ENCODE results near the gene PPP1R1B. TPM values are rescaled to one million over a fixed set of nuclear protein-coding genes. Genes with fewer than 3 reads are reported as not detected.

The PPP1R1B gene
- total RNA-seq, 1 experiment from 2014 or later = not detected

- H3K4me2 ChIP-seq = no peak overlapping the region
- no peak overlapping the region for H2AFZ ChIP-seq
- no peaks in the 10 kb centered on the region; the same call in 1 of the 2 replicates for H3F3A ChIP-seq (ENCODE audit: insufficient read depth, low read depth)
- H3K27me3 ChIP-seq (ENCODE audit: insufficient read depth, low read depth) = no peaks in the 10 kb centered on the region
- BruUV-seq (replicated peaks) = no TSS peak
- peaks cover 23% of the 10 kb centered on the region for H3K79me2 ChIP-seq (ENCODE audit: low read depth)
- no peaks in the 10 kb centered on the region for H3K36me3 ChIP-seq (ENCODE audit: low read depth)
- no peak for DNase-seq
- no peaks in the 10 kb centered on the region for H3K9me3 ChIP-seq (ENCODE audit: insufficient read depth, low read depth)
- POLR2A ChIA-PET (ENCODE audit: unreplicated experiment) = interaction anchor here (0.6 kb wide), 1 partner anchor 428 kb away, joined by 3 read pairs; no protein-coding TSS in a partner anchor
- TF ChIP-seq EZH2 (IDR thresholded peaks at IDR 0.05; ENCODE audit: low read depth) (no peak), CTCF (conservative IDR thresholded peaks at IDR 0.05) (no peak)
- CTCF ChIA-PET = interaction anchor here (0.6 kb wide), 1 partner anchor 94 kb away, joined by 3 read pairs; no protein-coding TSS in a partner anchor
- peaks cover 15% of the 10 kb centered on the region for H4K20me1 ChIP-seq (ENCODE audit: insufficient read depth)
- H3K27ac ChIP-seq = no peak overlapping the region
- no peaks in the 10 kb centered on the region; the same call in 1 of the 2 replicates for H3K4me1 ChIP-seq (replicated peaks; ENCODE audit: insufficient read depth)
- intact Hi-C loops (cut with micrococcal nuclease; ENCODE audit: unreplicated experiment) = no loop called here
- H3K4me3 ChIP-seq = no peak overlapping the region
- H3K9me2 ChIP-seq (ENCODE audit: insufficient read depth) = no peaks in the 10 kb centered on the region
Observed at GRCh38 chr17:39647256-39647655, 20.5 kb downstream of the PPP1R1B start.

GRCh38 chr17:39648616-39649366, 22.0 kb downstream of the PPP1R1B start:
- Histone ChIP-seq H3K36me3 (ENCODE audit: low read depth) (no peaks in the 10 kb centered on the region), H3K9me2 (ENCODE audit: insufficient read depth) (no peaks in the 10 kb centered on the region), H3K9me3 (ENCODE audit: insufficient read depth, low read depth) (no peaks in the 10 kb centered on the region), H3K4me1 (replicated peaks; ENCODE audit: insufficient read depth) (no peaks in the 10 kb centered on the region), H3K27me3 (ENCODE audit: insufficient read depth, low read depth) (no peaks in the 10 kb centered on the region), H3K4me2 (no peak overlapping the region), H3K79me2 (ENCODE audit: low read depth) (peaks cover 11% of the 10 kb centered on the region), H4K20me1 (ENCODE audit: insufficient read depth) (peaks cover 18% of the 10 kb centered on the region), H2AFZ (no peak overlapping the region), H3K27ac (no peak overlapping the region), H3K4me3 (no peak overlapping the region), H3F3A (ENCODE audit: insufficient read depth, low read depth) (no peaks in the 10 kb centered on the region)
- BruUV-seq (replicated peaks) = no TSS peak
- intact Hi-C loops (cut with micrococcal nuclease; ENCODE audit: unreplicated experiment) = no loop called here
- ChIA-PET POLR2A (ENCODE audit: unreplicated experiment) (interaction anchor here (0.7 kb wide), 1 partner anchor 50 kb away, joined by 3 read pairs; no protein-coding TSS in a partner anchor), CTCF (no interaction called here)
- no peak for DNase-seq
- TF ChIP-seq EZH2 (IDR thresholded peaks at IDR 0.05; ENCODE audit: low read depth) = no peak
- TF ChIP-seq CTCF (conservative IDR thresholded peaks at IDR 0.05) = no peak

- CTCF ChIA-PET = no interaction called here
- H3K4me3 ChIP-seq = no peak overlapping the region
- H3F3A ChIP-seq (ENCODE audit: insufficient read depth, low read depth) = no peaks in the 10 kb centered on the region
- no peak overlapping the region for H2AFZ ChIP-seq
- POLR2A ChIA-PET (ENCODE audit: unreplicated experiment) = no interaction called here
- no peaks in the 10 kb centered on the region for H3K9me3 ChIP-seq (ENCODE audit: insufficient read depth, low read depth)
- H3K79me2 ChIP-seq (ENCODE audit: low read depth) = no peaks in the 10 kb centered on the region
- H3K27ac ChIP-seq = no peak overlapping the region
- no TSS peak for BruUV-seq (replicated peaks)
- peaks cover 10% of the 10 kb centered on the region; the same call in 1 of the 2 replicates for H4K20me1 ChIP-seq (ENCODE audit: insufficient read depth)
- no peaks in the 10 kb centered on the region for H3K4me1 ChIP-seq (replicated peaks; ENCODE audit: insufficient read depth)
- H3K9me2 ChIP-seq (ENCODE audit: insufficient read depth) = no peaks in the 10 kb centered on the region
- TF ChIP-seq CTCF (conservative IDR thresholded peaks at IDR 0.05) (no peak), EZH2 (IDR thresholded peaks at IDR 0.05; ENCODE audit: low read depth) (no peak)
- DNase-seq = no peak
- H3K4me2 ChIP-seq = no peak overlapping the region
- intact Hi-C loops (cut with micrococcal nuclease; ENCODE audit: unreplicated experiment) = no loop called here
- no peaks in the 10 kb centered on the region for H3K27me3 ChIP-seq (ENCODE audit: insufficient read depth, low read depth)
- no peaks in the 10 kb centered on the region for H3K36me3 ChIP-seq (ENCODE audit: low read depth)
Observed at GRCh38 chr17:39650121-39650579, 23.4 kb downstream of the PPP1R1B start.

All from PC-9 (cell line).